Measurements from ENCODE around the gene PSMD9.

GRCh38 chr12:121889274-121889624, 659 bp downstream of the PSMD9 start:
- TF ChIP-seq CTCF (IDR thresholded peaks at IDR 0.05; ENCODE audit: insufficient read depth, low read length, poor library complexity, severe bottlenecking), result no peak
- no peak for TF ChIP-seq EZH2phosphoT487 (conservative IDR thresholded peaks at IDR 0.05; ENCODE audit: low read length)

All from SU-DHL-6 (cell line).